Spinal cord (tissue), 10 donors: Measurements from ENCODE around the gene CLN3. TPM values are rescaled to one million over a fixed set of nuclear protein-coding genes. Genes with fewer than 3 reads are reported as not detected.
"Not testable (repeated sequence)": the region's sequence is repeated elsewhere in the genome, so short reads cannot be mapped to it uniquely, and the experiment has no call there.

Source experiments
- DNase-seq, 6 donors: peaks; one replicate each; pipeline versions ENCODE4 v3.0.0 to v3.0.0-alpha.2; 2013 to 2015; ENCODE audit warnings: low spot score in 6 of 6, low read depth in 4 of 6
- H3K27ac ChIP-seq: one replicate; pipeline ENCODE4 v1.5.1; 2013; ENCODE audit warnings: low read depth, low read length, control low read depth
- H3K27me3 ChIP-seq: one replicate; pipeline ENCODE4 v1.6.1; 2013; ENCODE audit warnings: low read length; ENCODE audit not compliant: control insufficient read depth, insufficient read depth
- H3K36me3 ChIP-seq: one replicate; pipeline ENCODE4 v1.6.1; 2013; ENCODE audit warnings: low read length; ENCODE audit not compliant: control insufficient read depth, insufficient read depth
- H3K4me1 ChIP-seq: one replicate; pipeline ENCODE4 v1.6.1; 2013; ENCODE audit warnings: low read length; ENCODE audit not compliant: control insufficient read depth, insufficient read depth
- H3K4me3 ChIP-seq: one replicate; pipeline ENCODE4 v1.5.1; 2013; ENCODE audit warnings: low read depth, low read length, control low read depth
- H3K9me3 ChIP-seq: one replicate; pipeline ENCODE4 v1.6.1; 2013; ENCODE audit warnings: low read length; ENCODE audit not compliant: control insufficient read depth, insufficient read depth
- WGBS: methylation state at CpG from one replicate; pipeline ENCODE4 v1.1.5; 2013; ENCODE audit warnings: missing lambda C conversion rate; ENCODE audit not compliant: insufficient coverage; 5-methylcytosine and 5-hydroxymethylcytosine counted together
- polyA plus RNA-seq, 2 donors: library from polyadenylated mRNA; unstranded; fragments of 120-200 nt; gene quantifications; one replicate each; pipeline ENCODE4 v1.2.1, GENCODE V29; 2013; ENCODE audit not compliant: insufficient read length in 2 of 2
- total RNA-seq, 2 donors: library from RNA; depleted of rRNA in 1 of 2; stranded (reverse); fragments of 120-200 nt in 1 of 2; fragments of >200 nt in 1 of 2; gene quantifications; one replicate each; pipeline versions ENCODE4 v1.2.3 to v1.2.4, GENCODE V29; 2013 to 2014
- donor health status: healthy.

Gene CLN3
- total and polyA plus RNA-seq, 4 donors, result 12.4 to 36.7 (median 24.8) TPM

DNA sequence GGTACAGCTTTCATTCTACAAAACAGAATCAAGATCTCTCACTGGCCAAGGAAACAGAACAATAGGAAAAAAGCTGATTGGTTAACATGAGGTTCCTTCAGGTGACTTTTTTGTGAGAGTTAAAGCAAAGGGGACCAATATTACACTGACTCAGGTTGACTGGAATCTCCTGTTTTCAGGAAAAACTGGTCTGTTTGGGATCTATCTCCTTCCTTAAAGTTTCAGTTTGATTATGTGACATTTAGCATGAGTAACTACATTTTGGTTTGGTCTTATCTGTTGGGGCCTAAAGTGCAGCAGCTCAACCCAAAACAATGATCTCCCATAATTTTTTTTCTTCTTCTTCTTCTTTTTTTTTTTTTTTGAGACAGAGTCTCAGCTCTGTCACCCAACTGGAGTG lies 37.2 kb upstream of the CLN3 start:
- H3K27ac ChIP-seq, result no peak overlapping the region
- H3K27me3 ChIP-seq, result no peaks in the 10 kb centered on the region
- DNase-seq, result no peak
- H3K36me3 ChIP-seq, result no peaks in the 10 kb centered on the region
- no peaks in the 10 kb centered on the region for H3K9me3 ChIP-seq
- H3K4me3 ChIP-seq, result no peak overlapping the region
- no peaks in the 10 kb centered on the region for H3K4me1 ChIP-seq

DNA sequence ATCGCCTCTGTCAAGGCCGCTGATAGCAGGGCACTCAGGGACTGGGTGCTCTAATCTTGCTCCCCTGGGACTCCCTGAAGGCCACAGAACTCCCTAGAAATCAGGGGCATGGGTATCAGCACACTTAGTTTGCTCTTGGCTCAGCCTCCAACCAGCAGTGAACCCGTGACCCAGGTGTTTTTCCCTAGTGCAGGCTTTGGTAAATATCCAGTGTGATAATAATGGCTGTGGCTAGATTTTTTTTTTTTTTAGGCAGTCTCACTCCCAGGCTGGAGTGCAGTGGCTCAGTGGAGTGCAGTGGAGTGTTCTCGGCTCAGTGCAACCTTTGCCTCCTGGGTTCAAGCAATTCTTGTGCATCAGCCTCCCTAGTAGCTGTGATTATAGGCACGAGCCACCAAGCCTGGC lies 36.6 kb upstream of the CLN3 start:
- H3K9me3 ChIP-seq, result no peaks in the 10 kb centered on the region
- no peak overlapping the region for H3K4me3 ChIP-seq
- no peaks in the 10 kb centered on the region for H3K4me1 ChIP-seq
- no peak for DNase-seq
- WGBS, result 86% methylated on average over 3 of the region's 5 CpGs
- no peaks in the 10 kb centered on the region for H3K36me3 ChIP-seq
- no peaks in the 10 kb centered on the region for H3K27me3 ChIP-seq
- H3K27ac ChIP-seq, result no peak overlapping the region

DNA sequence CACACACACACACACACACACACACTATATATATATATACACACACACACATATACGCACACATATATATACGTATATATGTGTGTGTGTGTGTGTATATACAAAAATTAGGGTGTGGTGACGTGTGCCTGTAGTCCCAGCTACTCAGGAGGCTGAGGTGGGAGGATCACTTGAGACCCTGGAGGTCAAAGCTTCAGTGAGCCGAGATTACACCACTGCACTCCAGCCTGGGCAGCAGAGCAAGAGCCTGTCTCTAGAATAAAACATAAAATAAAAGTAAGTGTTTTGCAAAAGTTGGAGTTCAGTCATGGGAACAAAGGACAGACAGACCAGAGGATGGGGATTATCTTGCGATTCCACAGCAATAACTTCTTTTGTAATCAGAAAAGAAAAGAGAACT lies 36.1 kb upstream of the CLN3 start:
- H3K9me3 ChIP-seq, result no peaks in the 10 kb centered on the region
- H3K4me3 ChIP-seq, result no peak overlapping the region
- no CpG with 5 or more reads among the region's 5 CpGs for WGBS
- no peaks in the 10 kb centered on the region for H3K36me3 ChIP-seq
- H3K27ac ChIP-seq, result no peak overlapping the region
- H3K27me3 ChIP-seq, result no peaks in the 10 kb centered on the region
- H3K4me1 ChIP-seq, result no peaks in the 10 kb centered on the region
- DNase-seq, result no peak

DNA sequence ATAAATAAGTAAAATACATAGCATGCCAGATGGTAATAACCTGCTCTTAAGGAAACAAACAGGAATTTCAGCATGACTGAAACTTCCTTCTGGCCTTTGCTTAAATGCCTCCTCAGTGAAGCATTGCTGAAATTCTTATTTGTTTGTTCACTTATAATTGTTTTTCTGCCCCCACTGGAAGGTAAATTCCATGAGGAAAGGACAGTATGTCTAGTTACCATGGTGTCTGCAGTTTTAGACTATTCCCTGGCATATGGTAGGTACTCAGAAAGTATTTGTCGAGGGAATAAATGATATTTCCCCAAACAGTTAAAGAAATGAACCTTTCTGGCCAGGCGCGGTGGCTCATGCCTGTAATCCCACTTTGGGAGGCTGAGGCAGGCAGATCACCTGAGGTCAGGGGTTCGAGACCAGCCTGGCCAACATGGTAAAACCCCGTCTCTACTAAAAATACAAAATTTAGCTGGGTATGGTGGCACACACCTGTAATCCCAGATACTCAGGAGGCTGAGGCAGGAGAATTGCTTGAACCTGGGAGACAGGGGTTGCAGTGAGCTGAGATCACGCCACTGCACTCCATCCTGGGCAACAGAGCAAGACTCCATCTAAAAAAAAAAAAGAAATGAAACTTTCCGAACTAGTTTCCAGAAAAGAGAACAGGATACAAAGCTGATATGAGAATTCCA lies 35.4 kb upstream of the CLN3 start:
- H3K9me3 ChIP-seq, H3K27me3 ChIP-seq, H3K36me3 ChIP-seq, H3K4me3 ChIP-seq, H3K4me1 ChIP-seq, H3K27ac ChIP-seq, DNase-seq: not testable (repeated sequence)
- WGBS, result 87% methylated on average over 3 of the region's 7 CpGs

DNA sequence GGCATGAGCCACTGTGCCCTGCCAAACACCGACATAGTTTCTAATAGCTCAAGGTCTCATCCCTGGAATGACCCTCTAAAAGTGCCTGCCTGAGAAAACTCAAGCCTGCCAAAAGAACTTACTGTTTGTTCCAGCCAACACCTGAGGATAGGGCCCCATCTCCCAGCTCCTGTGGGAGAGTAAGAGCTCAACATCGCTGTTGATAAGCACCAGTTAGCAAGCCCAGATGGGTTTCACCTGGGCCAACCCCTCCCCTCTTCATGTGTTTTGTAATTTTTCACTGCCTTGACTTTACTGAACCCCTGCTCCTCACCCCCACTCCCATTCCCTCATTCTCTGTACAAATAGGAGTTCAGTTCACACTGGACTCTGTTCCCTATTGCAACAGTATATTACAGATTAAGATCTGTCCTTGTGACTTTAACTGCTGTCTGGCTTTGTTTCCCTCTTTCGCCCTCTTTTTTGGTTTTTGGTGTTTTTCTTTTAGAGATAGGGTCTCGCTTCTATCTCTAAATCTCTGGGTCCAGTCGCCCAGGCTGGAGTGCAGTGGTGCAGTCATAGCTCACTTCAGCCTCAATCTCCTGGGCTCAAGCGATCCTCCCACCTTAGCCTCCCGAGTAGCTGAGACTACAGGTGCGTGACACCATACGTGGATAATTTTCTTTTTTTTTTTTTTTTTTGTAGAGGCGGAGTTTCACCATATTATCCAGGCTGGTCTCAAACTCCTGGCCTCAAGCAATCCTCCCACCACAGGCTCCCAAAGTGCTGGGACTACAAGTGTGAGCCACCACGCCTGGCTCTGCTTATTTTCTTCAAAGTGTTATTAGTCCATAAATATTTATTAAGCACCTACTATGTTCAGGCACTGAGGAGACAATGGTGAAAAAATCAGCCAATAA lies 34.6 kb upstream of the CLN3 start:
- no peaks in the 10 kb centered on the region for H3K9me3 ChIP-seq
- 80% methylated on average over 3 of the region's 11 CpGs for WGBS
- H3K36me3 ChIP-seq, result no peaks in the 10 kb centered on the region
- no peak overlapping the region for H3K27ac ChIP-seq
- H3K4me3 ChIP-seq, result no peak overlapping the region
- no peak for DNase-seq
- no peaks in the 10 kb centered on the region for H3K27me3 ChIP-seq
- no peaks in the 10 kb centered on the region for H3K4me1 ChIP-seq

DNA sequence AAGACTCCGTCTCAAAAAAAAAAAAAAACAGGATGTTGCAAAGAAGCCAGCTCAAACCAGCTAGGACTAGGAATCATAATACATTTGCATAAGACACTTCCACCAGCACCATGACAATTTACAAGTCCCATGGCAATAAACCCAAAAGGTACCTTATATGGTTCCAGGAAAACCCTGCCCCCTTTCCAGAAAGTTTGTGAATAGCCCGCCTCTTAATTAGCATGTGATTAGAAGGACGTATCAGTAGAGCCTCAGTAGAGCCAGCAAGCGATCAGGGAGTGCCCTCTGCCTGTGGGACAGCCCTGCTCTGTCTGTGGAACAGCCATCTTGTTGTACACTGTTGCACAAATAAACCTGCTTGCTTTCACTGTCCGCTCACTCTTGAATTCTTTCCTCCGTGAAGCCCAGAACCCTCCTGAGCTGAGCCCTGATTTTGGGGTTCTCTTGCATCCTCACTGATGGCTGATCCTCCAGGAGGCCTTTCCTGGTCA lies 32.9 kb upstream of the CLN3 start:
- Histone ChIP-seq H3K27me3 (no peaks in the 10 kb centered on the region), H3K4me1 (no peaks in the 10 kb centered on the region), H3K27ac (no peak overlapping the region), H3K4me3 (no peak overlapping the region), H3K36me3 (no peaks in the 10 kb centered on the region), H3K9me3 (no peaks in the 10 kb centered on the region)
- 68% methylated on average over 5 of the region's 6 CpGs for WGBS
- no peak for DNase-seq

DNA sequence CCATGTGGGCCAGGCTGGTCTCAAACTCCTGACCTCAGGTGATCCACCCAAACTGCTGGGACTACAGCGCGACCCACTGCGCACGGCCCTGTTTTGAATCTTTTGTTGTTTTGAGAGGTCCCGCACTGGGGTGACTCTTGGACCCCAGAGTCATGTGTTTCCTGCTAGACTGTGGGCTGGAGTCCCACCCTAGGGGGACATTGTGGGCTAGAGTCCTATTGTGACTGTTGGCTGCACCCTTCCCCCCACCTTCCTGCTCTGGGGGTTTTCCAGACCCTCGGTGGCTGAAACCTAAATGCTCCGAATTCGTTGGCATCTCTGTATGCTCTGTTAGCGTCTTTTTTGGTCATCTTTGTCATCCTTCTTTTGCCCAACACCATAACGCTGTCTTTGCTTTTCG lies 30.9 kb upstream of the CLN3 start:
- Histone ChIP-seq H3K4me1 (no peaks in the 10 kb centered on the region), H3K27ac (no peak overlapping the region), H3K27me3 (no peaks in the 10 kb centered on the region), H3K9me3 (no peaks in the 10 kb centered on the region), H3K36me3 (no peaks in the 10 kb centered on the region), H3K4me3 (no peak overlapping the region)
- WGBS, result 83% methylated on average over 11 of the region's 11 CpGs
- no peak for DNase-seq

DNA sequence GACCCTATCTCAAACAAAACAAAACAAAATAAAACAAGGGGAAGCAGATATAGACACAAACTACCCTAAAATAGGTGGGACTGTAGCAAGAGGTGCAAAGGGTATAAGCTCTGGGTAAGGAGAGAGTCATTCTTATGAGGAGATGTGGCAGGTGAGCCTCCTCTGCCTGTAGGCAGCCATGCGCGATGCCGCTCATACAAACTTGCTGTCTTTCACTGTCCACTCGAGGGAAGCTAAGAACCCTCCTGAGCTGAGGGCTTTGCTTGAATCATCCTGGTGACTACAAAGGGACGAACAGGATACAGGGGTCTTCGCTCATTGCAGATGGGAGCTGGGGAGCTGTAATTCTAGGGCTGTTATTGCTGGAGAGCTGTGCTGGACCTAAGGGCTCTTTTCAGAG lies 29.6 kb upstream of the CLN3 start:
- Histone ChIP-seq H3K4me3 (no peak overlapping the region), H3K36me3 (no peaks in the 10 kb centered on the region), H3K9me3 (no peaks in the 10 kb centered on the region), H3K27me3 (no peaks in the 10 kb centered on the region), H3K4me1 (no peaks in the 10 kb centered on the region), H3K27ac (no peak overlapping the region)
- 80% methylated on average over 6 of the region's 6 CpGs for WGBS
- DNase-seq, result no peak

DNA sequence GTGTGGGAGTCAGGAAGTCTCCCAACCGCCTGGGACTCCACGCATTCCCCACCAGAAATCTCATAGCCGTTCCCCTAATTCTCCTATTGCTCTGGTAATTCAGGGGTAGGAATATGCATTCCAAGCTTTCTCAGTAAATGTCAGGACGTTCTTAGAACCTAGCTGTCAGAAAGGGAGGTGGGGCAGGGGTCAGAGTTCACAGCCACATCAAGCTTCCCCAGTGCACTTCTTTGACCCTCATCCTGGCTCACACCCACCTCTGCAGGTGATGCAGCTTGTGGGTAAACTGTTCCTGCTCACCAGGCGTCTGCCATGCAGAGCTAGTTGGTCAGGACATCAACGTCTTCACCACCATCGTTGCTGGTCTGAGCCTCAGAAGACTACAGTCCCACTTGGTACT lies 28.8 kb upstream of the CLN3 start:
- no peak for DNase-seq
- Histone ChIP-seq H3K27me3 (no peaks in the 10 kb centered on the region), H3K27ac (no peak overlapping the region), H3K36me3 (no peaks in the 10 kb centered on the region), H3K9me3 (no peaks in the 10 kb centered on the region), H3K4me3 (no peak overlapping the region), H3K4me1 (no peaks in the 10 kb centered on the region)
- 78% methylated on average over 3 of the region's 7 CpGs for WGBS

DNA sequence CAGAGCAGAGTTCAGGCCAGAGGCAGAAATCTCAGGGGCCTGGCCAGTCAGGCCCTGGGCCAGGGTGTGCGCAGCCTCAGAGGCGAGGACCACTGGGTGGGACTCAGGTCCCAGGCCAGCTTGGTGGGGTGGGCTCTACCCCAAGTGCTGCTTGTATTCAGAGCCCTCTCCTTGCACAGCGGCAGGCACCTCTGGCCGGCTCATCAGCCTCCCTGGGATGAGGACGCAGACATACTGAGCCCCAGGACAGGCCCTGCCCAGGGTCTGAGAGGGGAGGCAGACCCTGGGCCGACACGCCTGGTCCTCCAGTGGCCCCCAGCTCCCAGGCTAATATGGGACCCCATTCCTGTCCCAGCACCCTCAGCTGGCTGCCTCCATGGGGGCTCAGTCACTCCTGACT lies 22.4 kb upstream of the CLN3 start:
- H3K36me3 ChIP-seq, result no peaks in the 10 kb centered on the region
- H3K27ac ChIP-seq, result no peak overlapping the region
- H3K27me3 ChIP-seq, result no peaks in the 10 kb centered on the region
- 89% methylated on average over 7 of the region's 7 CpGs for whole genome bisulfite sequencing
- no peak overlapping the region for H3K4me3 ChIP-seq
- DNase-seq, result no peak
- no peaks in the 10 kb centered on the region for H3K4me1 ChIP-seq
- no peaks in the 10 kb centered on the region for H3K9me3 ChIP-seq
